ENCODE results near the gene MAP3K20.

DNA sequence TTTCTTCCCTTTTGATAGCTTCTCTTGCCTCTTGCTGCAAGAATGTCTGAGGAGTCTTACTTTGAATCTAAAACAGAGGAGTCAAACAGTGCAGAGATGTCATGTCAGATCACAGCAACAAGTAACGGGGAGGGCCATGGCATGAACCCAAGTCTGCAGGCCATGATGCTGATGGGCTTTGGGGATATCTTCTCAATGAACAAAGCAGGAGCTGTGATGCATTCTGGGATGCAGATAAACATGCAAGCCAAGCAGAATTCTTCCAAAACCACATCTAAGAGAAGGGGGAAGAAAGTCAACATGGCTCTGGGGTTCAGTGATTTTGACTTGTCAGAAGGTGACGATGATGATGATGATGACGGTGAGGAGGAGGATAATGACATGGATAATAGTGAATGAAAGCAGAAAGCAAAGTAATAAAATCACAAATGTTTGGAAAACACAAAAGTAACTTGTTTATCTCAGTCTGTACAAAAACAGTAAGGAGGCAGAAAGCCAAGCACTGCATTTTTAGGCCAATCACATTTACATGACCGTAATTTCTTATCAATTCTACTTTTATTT, 145.6 kb downstream of the MAP3K20 start:
- no peak for TF ChIP-seq EZH2 (IDR thresholded peaks at IDR 0.05; ENCODE audit: borderline replicate concordance, low read length)
- TF ChIP-seq, protein P1, sequence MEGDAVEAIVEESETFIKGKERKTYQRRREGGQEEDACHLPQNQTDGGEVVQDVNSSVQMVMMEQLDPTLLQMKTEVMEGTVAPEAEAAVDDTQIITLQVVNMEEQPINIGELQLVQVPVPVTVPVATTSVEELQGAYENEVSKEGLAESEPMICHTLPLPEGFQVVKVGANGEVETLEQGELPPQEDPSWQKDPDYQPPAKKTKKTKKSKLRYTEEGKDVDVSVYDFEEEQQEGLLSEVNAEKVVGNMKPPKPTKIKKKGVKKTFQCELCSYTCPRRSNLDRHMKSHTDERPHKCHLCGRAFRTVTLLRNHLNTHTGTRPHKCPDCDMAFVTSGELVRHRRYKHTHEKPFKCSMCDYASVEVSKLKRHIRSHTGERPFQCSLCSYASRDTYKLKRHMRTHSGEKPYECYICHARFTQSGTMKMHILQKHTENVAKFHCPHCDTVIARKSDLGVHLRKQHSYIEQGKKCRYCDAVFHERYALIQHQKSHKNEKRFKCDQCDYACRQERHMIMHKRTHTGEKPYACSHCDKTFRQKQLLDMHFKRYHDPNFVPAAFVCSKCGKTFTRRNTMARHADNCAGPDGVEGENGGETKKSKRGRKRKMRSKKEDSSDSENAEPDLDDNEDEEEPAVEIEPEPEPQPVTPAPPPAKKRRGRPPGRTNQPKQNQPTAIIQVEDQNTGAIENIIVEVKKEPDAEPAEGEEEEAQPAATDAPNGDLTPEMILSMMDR (conservative IDR thresholded peaks at IDR 0.05 in 1 of 2, IDR thresholded peaks at IDR 0.05 in 1 of 2; ENCODE audit: extremely low read depth in 1 of 2, insufficient read depth in 1 of 2, low read depth in 1 of 2, low read length in 2 of 2) = no peak
